GM12878 (cell line): Measurements from ENCODE around the gene DNAJC7. TPM values are rescaled to one million over a fixed set of nuclear protein-coding genes. Genes with fewer than 3 reads are reported as not detected.

ENCODE experiments used
- ATF7 ChIP-seq: fragments of 450-650 bp; IDR thresholded peaks from 2 replicates; pipeline ENCODE4 v1.6.1; 2016; ENCODE audit warnings: low read depth, mild to moderate bottlenecking
- BHLHE40 ChIP-seq, 2 experiments: fragments of 450-650 bp in 1 of 2; IDR thresholded peaks; 2 replicates each; pipeline ENCODE4 v1.6.1; 2011 to 2017; ENCODE audit warnings: low read depth in 2 of 2, borderline replicate concordance in 1 of 2, improper control_type of control experiment in 1 of 2, low read length in 1 of 2, mild to moderate bottlenecking in 1 of 2
- BRCA1 ChIP-seq: IDR thresholded peaks from 2 replicates; pipeline ENCODE4 v1.6.1; 2011; ENCODE audit warnings: low read depth, low read length, improper control_type of control experiment
- CBX3 ChIP-seq: fragments of 200-600 bp; sonication (generic); IDR thresholded peaks from 2 replicates; pipeline ENCODE4 v1.6.1; 2016; ENCODE audit warnings: low read depth, borderline replicate concordance
- CEBPB ChIP-seq, 2 experiments: fragments of 150-350 bp in 1 of 2; IDR thresholded peaks; 2 replicates each; pipeline ENCODE4 v1.6.1; 2012 to 2014; ENCODE audit warnings: low read depth in 2 of 2, low read length in 2 of 2, borderline replicate concordance in 1 of 2, inconsistent platforms in 1 of 2
- CHD4 ChIP-seq: fragments of 200-600 bp; sonication (generic); IDR thresholded peaks from 2 replicates; pipeline ENCODE4 v1.6.1; 2016; ENCODE audit warnings: mild to moderate bottlenecking
- CREB1 ChIP-seq: IDR thresholded peaks from 2 replicates; pipeline ENCODE4 v1.6.1; 2012; ENCODE audit warnings: low read depth, mild to moderate bottlenecking, inconsistent platforms
- EZH2 ChIP-seq: IDR thresholded peaks from 2 replicates; pipeline ENCODE4 v1.6.1; 2012; ENCODE audit warnings: low read depth, mild to moderate bottlenecking, control low read depth, inconsistent platforms, low read length, borderline replicate concordance; ENCODE audit not compliant: control insufficient read depth
- HCFC1 ChIP-seq: fragments of 150-350 bp; IDR thresholded peaks from 2 replicates; pipeline ENCODE4 v1.6.1; 2014; ENCODE audit warnings: low read length
- HDAC2 ChIP-seq: fragments of 200-600 bp; sonication (generic); IDR thresholded peaks from 2 replicates; pipeline ENCODE4 v1.6.1; 2017
- HDAC6 ChIP-seq: fragments of 200-600 bp; sonication (generic); IDR thresholded peaks from one replicate; pipeline ENCODE4 v1.8.0; 2017; ENCODE audit warnings: antibody characterized with exemption; ENCODE audit not compliant: unreplicated experiment
- KDM1A ChIP-seq: fragments of 200-600 bp; sonication (generic); IDR thresholded peaks from 2 replicates; pipeline ENCODE4 v1.6.1; 2016; ENCODE audit warnings: borderline replicate concordance
- NFYA ChIP-seq: IDR thresholded peaks from 2 replicates; pipeline ENCODE4 v1.6.1; 2011; ENCODE audit warnings: low read depth, mild to moderate bottlenecking, low read length, improper control_type of control experiment, borderline replicate concordance
- PAX5 ChIP-seq: IDR thresholded peaks from 2 replicates; pipeline ENCODE4 v1.6.1; 2011; ENCODE audit warnings: low read depth, low read length, borderline replicate concordance
- PBX3 ChIP-seq: IDR thresholded peaks from 2 replicates; pipeline ENCODE4 v1.6.1; 2011; ENCODE audit warnings: mild to moderate bottlenecking, low read depth, low read length, moderate library complexity; ENCODE audit not compliant: insufficient replicate concordance
- RFX5 ChIP-seq: IDR thresholded peaks from 2 replicates; pipeline ENCODE4 v1.6.1; 2011; ENCODE audit warnings: low read depth, low read length, improper control_type of control experiment
- SIN3A ChIP-seq: IDR thresholded peaks from 2 replicates; pipeline ENCODE4 v1.6.1; 2012; ENCODE audit warnings: low read depth, low read length, improper control_type of control experiment
- SMAD5 ChIP-seq: IDR thresholded peaks from 2 replicates; pipeline ENCODE4 v1.6.1; 2016; ENCODE audit warnings: antibody characterized with exemption, low read depth
- SMC3 ChIP-seq: IDR thresholded peaks from 2 replicates; pipeline ENCODE4 v1.6.1; 2011; ENCODE audit warnings: low read length, improper control_type of control experiment, borderline replicate concordance
- SUPT20H ChIP-seq: IDR thresholded peaks from 2 replicates; pipeline ENCODE4 v1.6.1; 2011; ENCODE audit warnings: low read depth, mild to moderate bottlenecking, low read length, moderate library complexity, borderline replicate concordance; ENCODE audit not compliant: control insufficient read depth
- TARDBP ChIP-seq: IDR thresholded peaks from 2 replicates; pipeline ENCODE4 v1.6.1; 2016; ENCODE audit warnings: borderline replicate concordance
- TCF3 ChIP-seq: IDR thresholded peaks from 2 replicates; pipeline ENCODE4 v1.6.1; 2012; ENCODE audit warnings: low read depth, mild to moderate bottlenecking, low read length, borderline replicate concordance; ENCODE audit not compliant: insufficient read depth
- ZBTB33 ChIP-seq: fragments of 450-650 bp; IDR thresholded peaks from 2 replicates; pipeline ENCODE4 v1.6.1; 2017; ENCODE audit warnings: mild to moderate bottlenecking
- ZNF384 ChIP-seq: IDR thresholded peaks from 2 replicates; pipeline ENCODE4 v1.6.1; 2012; ENCODE audit warnings: low read depth, mild to moderate bottlenecking, low read length, improper control_type of control experiment, borderline replicate concordance
- ZZZ3 ChIP-seq: IDR thresholded peaks from 2 replicates; pipeline ENCODE4 v1.6.1; 2011; ENCODE audit warnings: low read depth; ENCODE audit not compliant: control insufficient read depth, insufficient read length
- polyA plus RNA-seq, 11 experiments: library from polyadenylated mRNA; depleted of rRNA in 4 of 11; unstranded in 6 of 11; stranded (reverse) in 5 of 11; fragments of >200 nt; fragmentation: Nextera tagmentation in 4 of 11; fragmentation: Illumina TruSeq in 1 of 11; extraction: Ambion mirVana in 4 of 11; extraction: Trizol in 1 of 11; gene quantifications; 1 replicate in 1 of 11; 2 replicates in 10 of 11; pipeline versions ENCODE4 v1.2.1 to v1.2.3, GENCODE V29; 2011 to 2016; ENCODE audit warnings: inconsistent platforms in 2 of 11, missing spikeins in 2 of 11, low read depth in 1 of 11
- total RNA-seq, 4 experiments: library from RNA; depleted of rRNA in 3 of 4; stranded (reverse); fragments of >200 nt in 3 of 4; fragmentation: Illumina TruSeq in 1 of 4; extraction: Trizol in 1 of 4; gene quantifications; 2 replicates each; pipeline versions ENCODE4 v1.2.1 to v1.2.3, GENCODE V29; 2013 to 2021
- TF ChIP-seq, protein P1 (sequence below): fragments of 450-650 bp; IDR thresholded peaks from 2 replicates; pipeline ENCODE4 v1.6.1; 2018; ENCODE audit warnings: mild to moderate bottlenecking, low read depth, moderate library complexity; ENCODE audit not compliant: partially characterized antibody

The DNAJC7 gene
- total and polyA plus RNA-seq, 10 of the 15 experiments (the other 5 are each of a cell fraction or from before 2014, with no cell fraction given), result 60.1 to 173 (median 94.9) TPM

DNA sequence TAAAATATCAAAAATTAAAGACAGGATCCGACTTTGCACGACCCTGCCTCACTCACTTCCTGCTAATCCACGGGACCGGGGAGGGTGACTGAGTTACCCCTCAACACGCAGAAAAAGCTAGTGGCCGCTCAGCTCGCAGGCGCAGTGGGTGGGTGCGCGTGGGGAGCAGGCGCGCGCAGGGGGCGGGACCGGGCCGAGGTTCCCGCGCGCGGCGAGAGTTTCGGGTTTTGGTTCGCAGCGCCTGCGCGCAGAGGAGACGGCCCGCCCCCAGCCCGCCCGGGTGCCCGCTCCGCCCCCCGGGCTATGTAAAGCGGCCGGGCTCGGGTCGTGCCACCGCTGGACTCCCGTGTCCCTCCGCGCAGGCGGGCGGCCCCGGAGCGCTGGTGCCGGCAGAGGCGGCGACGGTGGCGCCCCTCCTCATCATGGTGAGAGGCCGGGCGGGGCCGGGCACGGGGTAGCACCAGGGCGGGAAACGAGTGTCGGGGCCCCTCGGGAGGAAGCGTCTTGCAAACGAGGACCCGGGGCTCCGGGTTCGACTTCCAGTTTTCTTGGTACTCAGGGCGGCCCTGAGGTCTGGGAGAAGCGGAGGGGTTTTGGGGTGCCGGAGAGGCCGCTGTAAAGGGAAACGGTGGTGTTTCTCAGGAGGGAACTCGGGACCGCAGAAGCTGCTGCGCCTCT is 50.6 kb downstream of the DNAJC7 start, which contains the start of gene CNP (continued):
- TF ChIP-seq EZH2, result no peak
- no peak for TF ChIP-seq RFX5
- no peak for TF ChIP-seq ATF7
- 0 out of 2 replicates have a peak, but pooled peaks have one; percentile 39 for TF ChIP-seq TARDBP
- no peak for TF ChIP-seq NFYA
- TF ChIP-seq SUPT20H, result no peak
- TF ChIP-seq SMC3, result no peak
- 0 out of 2 replicates have a peak, but pooled peaks have one; percentile 51 for TF ChIP-seq HCFC1
- TF ChIP-seq CREB1, result peak; percentile 4; the same call in 1 of the 2 replicates
- peak; percentile 63; the same call in 1 of the 2 replicates for TF ChIP-seq SIN3A
- TF ChIP-seq CHD4, result no peak
- no peak for TF ChIP-seq ZNF384
- peak; percentile 67; the same call in 1 of the 2 replicates for TF ChIP-seq SMAD5
- no peak for TF ChIP-seq ZZZ3
- no peak for TF ChIP-seq HDAC2
- no peak for TF ChIP-seq ZBTB33
- TF ChIP-seq, protein P1, sequence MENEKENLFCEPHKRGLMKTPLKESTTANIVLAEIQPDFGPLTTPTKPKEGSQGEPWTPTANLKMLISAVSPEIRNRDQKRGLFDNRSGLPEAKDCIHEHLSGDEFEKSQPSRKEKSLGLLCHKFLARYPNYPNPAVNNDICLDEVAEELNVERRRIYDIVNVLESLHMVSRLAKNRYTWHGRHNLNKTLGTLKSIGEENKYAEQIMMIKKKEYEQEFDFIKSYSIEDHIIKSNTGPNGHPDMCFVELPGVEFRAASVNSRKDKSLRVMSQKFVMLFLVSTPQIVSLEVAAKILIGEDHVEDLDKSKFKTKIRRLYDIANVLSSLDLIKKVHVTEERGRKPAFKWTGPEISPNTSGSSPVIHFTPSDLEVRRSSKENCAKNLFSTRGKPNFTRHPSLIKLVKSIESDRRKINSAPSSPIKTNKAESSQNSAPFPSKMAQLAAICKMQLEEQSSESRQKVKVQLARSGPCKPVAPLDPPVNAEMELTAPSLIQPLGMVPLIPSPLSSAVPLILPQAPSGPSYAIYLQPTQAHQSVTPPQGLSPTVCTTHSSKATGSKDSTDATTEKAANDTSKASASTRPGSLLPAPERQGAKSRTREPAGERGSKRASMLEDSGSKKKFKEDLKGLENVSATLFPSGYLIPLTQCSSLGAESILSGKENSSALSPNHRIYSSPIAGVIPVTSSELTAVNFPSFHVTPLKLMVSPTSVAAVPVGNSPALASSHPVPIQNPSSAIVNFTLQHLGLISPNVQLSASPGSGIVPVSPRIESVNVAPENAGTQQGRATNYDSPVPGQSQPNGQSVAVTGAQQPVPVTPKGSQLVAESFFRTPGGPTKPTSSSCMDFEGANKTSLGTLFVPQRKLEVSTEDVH, result no peak
- no peak for TF ChIP-seq KDM1A
- no peak for TF ChIP-seq CBX3
- TF ChIP-seq PAX5, result no peak
- no peak for TF ChIP-seq CEBPB (IDR thresholded peaks at IDR 0.05; ENCODE audit: borderline replicate concordance in 1 of 2, low read depth in 2 of 2, low read length in 2 of 2)
- 0 out of 2 replicates have a peak, but pooled peaks have one; percentile 40 for TF ChIP-seq TCF3
- TF ChIP-seq BHLHE40 (IDR thresholded peaks at IDR 0.05; ENCODE audit: borderline replicate concordance in 1 of 2, low read depth in 2 of 2, low read length in 1 of 2), result peak; percentile 54 to 75; a peak in 2 of 4 replicates
- TF ChIP-seq BRCA1, result peak; percentile 91
- no peak for TF ChIP-seq PBX3
- TF ChIP-seq HDAC6, result no peak
